Dendritic cell treated with granulocyte-macrophage colony-stimulating factor and Interleukin-4, amounts not matched to agents 40 ng/mL and 50 ng/mL, for 4 days (primary cell): ENCODE data around the gene FUZ.

Source experiments
- H3K27ac Mint-ChIP-seq: one replicate; pipeline ENCODE4 v1.8.0; 2022; ENCODE audit warnings: mild to moderate bottlenecking, mixed read lengths
- H3K27me3 Mint-ChIP-seq: one replicate; pipeline ENCODE4 v1.8.0; 2022; ENCODE audit warnings: mild to moderate bottlenecking, mixed read lengths
- H3K36me3 Mint-ChIP-seq: one replicate; pipeline ENCODE4 v1.8.0; 2022; ENCODE audit warnings: low read depth, mixed read lengths
- H3K4me1 Mint-ChIP-seq: one replicate; pipeline ENCODE4 v1.8.0; 2022; ENCODE audit warnings: low read depth, mixed read lengths
- H3K4me3 Mint-ChIP-seq: one replicate; pipeline ENCODE4 v1.8.0; 2022; ENCODE audit warnings: mild to moderate bottlenecking, moderate library complexity, mixed read lengths
- H3K9me3 Mint-ChIP-seq: one replicate; pipeline ENCODE4 v1.8.0; 2022; ENCODE audit warnings: mixed read lengths
- intact Hi-C: fragments of 100-400 bp; cut with micrococcal nuclease; formaldehyde crosslinking; loops from one replicate; pipeline ENCODE4 v1.15.0; 2022

The FUZ gene

DNA sequence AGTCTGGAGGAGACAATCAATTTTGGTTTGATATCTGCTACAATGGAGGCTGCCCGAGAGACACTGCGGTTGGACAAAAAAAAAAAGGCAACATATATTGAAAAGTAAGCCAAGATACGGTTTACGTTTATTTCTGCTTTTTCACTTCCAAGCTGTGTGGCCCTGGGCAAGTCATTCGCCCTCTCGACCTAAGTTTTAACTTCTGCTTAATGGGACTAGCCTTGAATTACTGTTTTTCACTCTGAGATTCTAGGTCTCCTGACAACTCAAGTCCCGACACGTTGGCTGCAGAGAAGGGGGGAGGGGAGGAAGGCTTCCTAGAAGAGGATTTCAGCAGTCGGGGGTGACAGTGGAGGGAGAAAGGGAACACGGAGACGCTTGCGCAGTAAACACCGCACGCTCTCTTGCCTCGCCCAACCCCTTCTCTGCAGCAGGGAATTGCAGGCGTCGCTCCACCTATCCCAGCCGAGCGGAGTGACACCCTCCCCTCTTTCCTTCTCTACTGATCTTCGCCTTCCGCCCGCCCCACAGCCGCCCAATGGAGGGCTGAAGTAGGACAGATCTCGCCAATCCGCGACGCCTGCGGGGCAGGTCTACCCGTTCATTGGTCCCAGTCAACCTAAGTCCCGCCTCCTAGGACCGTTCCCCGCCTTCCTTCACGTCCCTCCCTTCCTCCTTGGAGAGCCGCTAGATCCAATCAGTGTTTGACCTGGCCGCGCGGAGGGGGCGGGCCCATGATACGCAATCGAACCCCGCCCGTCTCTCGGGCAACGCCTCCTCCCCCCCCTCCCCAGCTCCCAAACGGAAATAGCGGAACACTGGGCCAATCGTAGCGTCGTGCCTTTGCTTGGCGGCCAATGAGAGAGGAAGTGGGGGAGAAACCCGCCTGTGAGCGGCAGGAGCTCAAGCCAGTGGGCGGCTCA lies 46.8 kb downstream of the FUZ start:
- Mint-ChIP-seq H3K27me3 (no peaks in the 10 kb centered on the region), H3K4me3 (peak overlapping the region; percentile 96), H3K27ac (peak overlapping the region; percentile 99), H3K9me3 (no peaks in the 10 kb centered on the region), H3K36me3 (peaks cover 38% of the 10 kb centered on the region), H3K4me1 (peaks cover 73% of the 10 kb centered on the region)
- intact Hi-C loops = loop anchor here (1.0 kb wide), 1 partner anchor 47 kb away; the partner anchor contains the start of gene FUZ

DNA sequence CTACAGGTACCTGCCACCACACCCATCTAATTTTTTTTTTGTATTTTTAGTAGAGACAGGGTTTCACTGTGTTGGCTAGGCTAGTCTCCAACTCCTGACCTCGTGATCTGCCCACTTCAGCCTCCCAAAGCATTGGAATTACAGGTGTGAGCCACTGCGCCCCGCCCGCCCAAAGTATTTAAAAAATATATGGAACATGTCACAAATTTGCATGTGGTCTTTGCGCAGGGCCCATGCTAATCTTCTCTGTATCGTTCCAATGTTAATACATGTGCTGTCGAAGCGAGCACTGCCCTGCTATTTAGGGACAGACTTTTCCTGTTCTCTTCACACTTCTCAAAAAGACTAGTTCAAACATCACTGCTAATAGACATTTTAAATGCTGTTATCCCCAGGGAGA lies 48.8 kb downstream of the FUZ start:
- Mint-ChIP-seq H3K4me3 (no peak overlapping the region), H3K27me3 (peaks cover 2% of the 10 kb centered on the region), H3K27ac (peak overlapping the region; percentile 99), H3K36me3 (peaks cover 23% of the 10 kb centered on the region), H3K4me1 (peaks cover 65% of the 10 kb centered on the region), H3K9me3 (no peaks in the 10 kb centered on the region)
- intact Hi-C loops = no loop called here

GRCh38 chr19:49763230-49763629 lies 49.9 kb downstream of the FUZ start, which contains the start of gene TSKS:
TSKS (minus strand) TSS chr19:49763306; CDS start chr19:49763247, 59 bp downstream.
- Mint-ChIP-seq H3K9me3 (no peaks in the 10 kb centered on the region), H3K27ac (peak within 1 kb of the TSS; percentile 67), H3K36me3 (peaks cover 14% of the 10 kb centered on the region), H3K4me3 (peak within 1 kb of the TSS; percentile 13), H3K27me3 (peaks cover 8% of the 10 kb centered on the region), H3K4me1 (peaks cover 56% of the 10 kb centered on the region)
- intact Hi-C loops = no loop called here

- H3K36me3 Mint-ChIP-seq = no peaks in the 10 kb centered on the region
- H3K27me3 Mint-ChIP-seq = peaks cover 12% of the 10 kb centered on the region
- H3K4me1 Mint-ChIP-seq = peaks cover 44% of the 10 kb centered on the region
- intact Hi-C loops = no loop called here
- H3K27ac Mint-ChIP-seq = peak overlapping the region; percentile 67
- H3K9me3 Mint-ChIP-seq = no peaks in the 10 kb centered on the region
- H3K4me3 Mint-ChIP-seq = peak overlapping the region; percentile 42
Observed at GRCh38 chr19:49761625-49762311, 51.3 kb downstream of the FUZ start.

DNA sequence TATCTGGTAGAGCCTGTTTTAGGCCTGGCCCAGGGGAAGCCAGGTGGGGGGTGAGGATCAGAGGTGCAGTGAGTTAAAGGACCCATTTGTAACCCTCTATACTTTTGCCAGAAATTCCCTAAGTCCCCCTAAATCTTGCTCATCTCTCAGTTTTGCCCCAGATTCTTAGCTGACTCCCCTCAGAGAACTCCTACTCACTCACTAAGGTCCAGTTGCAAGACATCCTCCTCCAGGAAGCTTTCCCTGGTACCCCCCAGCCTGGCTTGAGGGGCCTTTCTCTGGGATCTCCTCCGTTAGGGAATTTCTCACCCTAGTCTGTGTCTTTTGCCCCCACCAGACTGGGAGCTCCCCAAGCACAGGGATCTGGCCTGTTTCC lies 51.9 kb downstream of the FUZ start:
- Mint-ChIP-seq H3K4me3 (peak overlapping the region; percentile 42), H3K27ac (peak overlapping the region; percentile 67), H3K4me1 (peaks cover 43% of the 10 kb centered on the region), H3K9me3 (no peaks in the 10 kb centered on the region), H3K27me3 (peaks cover 12% of the 10 kb centered on the region), H3K36me3 (no peaks in the 10 kb centered on the region)
- intact Hi-C loops = no loop called here

DNA sequence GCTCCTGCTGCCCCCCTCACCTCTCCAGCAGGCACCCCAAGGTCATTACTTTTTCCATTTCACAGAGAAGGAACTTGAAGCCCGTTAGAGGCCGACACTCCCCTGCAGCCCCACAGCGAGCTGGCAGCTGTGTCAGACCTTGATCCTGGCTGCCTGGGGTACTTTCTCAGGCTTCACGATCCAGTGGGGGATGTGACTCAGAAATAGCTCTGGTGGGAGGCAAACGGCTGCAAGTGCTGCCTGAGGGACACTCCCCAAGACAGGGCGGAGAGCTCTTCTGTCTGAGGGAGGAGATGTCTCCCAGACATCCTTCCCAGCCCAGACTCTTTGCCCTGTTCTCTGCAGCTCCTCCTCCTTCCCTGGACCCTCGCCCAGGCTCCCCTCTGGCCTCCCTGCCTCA lies 54.8 kb downstream of the FUZ start:
- peaks cover 6% of the 10 kb centered on the region for H3K36me3 Mint-ChIP-seq
- intact Hi-C loops = no loop called here
- peaks cover 9% of the 10 kb centered on the region for H3K9me3 Mint-ChIP-seq
- no peak overlapping the region for H3K4me3 Mint-ChIP-seq
- H3K27ac Mint-ChIP-seq = peak overlapping the region; percentile 45
- peaks cover 12% of the 10 kb centered on the region for H3K27me3 Mint-ChIP-seq
- peaks cover 23% of the 10 kb centered on the region for H3K4me1 Mint-ChIP-seq
